IMR-90 (cell line): ENCODE results near the gene TRIM66. TPM values are rescaled to one million over a fixed set of nuclear protein-coding genes. Genes with fewer than 3 reads are reported as not detected.

Experiments
- ATAC-seq: fragments of 200-7000 bp; cut with Tn5 transposase; 2 replicates; pipeline ENCODE4 v1.9.1; 2020; ENCODE audit warnings: low read depth, mild to moderate bottlenecking, moderate library complexity
- BruUV-seq: library from RNA; stranded (reverse); fragments of 400-500 nt; replicated peaks from 2 replicates; lab custom pipeline; 2021; lab: Mats Ljungman, UMichigan
- CTCF ChIA-PET: fragments of 300-600 bp; formaldehyde crosslinking; extraction: SDS; loops from one replicate; lab custom pipeline; 2021; ENCODE audit warnings: antibody characterized with exemption; lab: Yijun Ruan, JAX
- POLR2A ChIA-PET: fragments of 300-600 bp; sonication (Branson Sonifier 250); formaldehyde crosslinking; loops from one replicate; lab custom pipeline; 2022; ENCODE audit warnings: antibody characterized with exemption; ENCODE audit not compliant: unreplicated experiment; lab: Charles Lee
- DNase-seq: peaks from one replicate; pipeline ENCODE4 v3.0.0; 2013
- H2AFZ ChIP-seq: replicated peaks from 2 replicates; pipeline ENCODE3; 2013; ENCODE audit warnings: low read length, mild to moderate bottlenecking; ENCODE audit not compliant: poor library complexity
- H2AK5ac ChIP-seq: 2 replicates; pipeline ENCODE4 v1.6.1; 2013; ENCODE audit warnings: low read depth, low read length, inconsistent platforms
- H2AK9ac ChIP-seq: replicated peaks from 2 replicates; pipeline ENCODE3; 2013; ENCODE audit warnings: mild to moderate bottlenecking, low read depth, low read length, moderate library complexity; ENCODE audit not compliant: poor library complexity
- H2BK120ac ChIP-seq: 2 replicates; pipeline ENCODE4 v1.6.1; 2013; ENCODE audit warnings: low read depth, low read length, inconsistent platforms
- H2BK15ac ChIP-seq: 3 replicates; pipeline ENCODE4 v1.6.1; 2013; ENCODE audit warnings: low read depth, low read length, inconsistent platforms
- H2BK20ac ChIP-seq: 2 replicates; pipeline ENCODE4 v1.6.1; 2013; ENCODE audit warnings: low read depth, mild to moderate bottlenecking, inconsistent platforms, low read length, moderate library complexity
- H2BK5ac ChIP-seq: 2 replicates; pipeline ENCODE4 v1.6.1; 2013; ENCODE audit warnings: mild to moderate bottlenecking, low read depth, low read length, inconsistent platforms; ENCODE audit not compliant: poor library complexity, severe bottlenecking
- H3K14ac ChIP-seq: replicated peaks from 2 replicates; pipeline ENCODE4 v1.6.1; 2013; ENCODE audit warnings: low read depth, low read length, inconsistent platforms
- H3K18ac ChIP-seq: 2 replicates; pipeline ENCODE4 v1.6.1; 2013; ENCODE audit warnings: low read depth, low read length, control low read depth
- H3K23ac ChIP-seq: 2 replicates; pipeline ENCODE4 v1.6.1; 2013; ENCODE audit warnings: low read depth, low read length, inconsistent platforms
- H3K27ac ChIP-seq: 2 replicates; pipeline ENCODE4 v1.5.1; 2013; ENCODE audit warnings: mild to moderate bottlenecking, control low read depth, low read length; ENCODE audit not compliant: insufficient read depth
- H3K27me3 ChIP-seq: 2 replicates; pipeline ENCODE4 v1.6.1; 2013; ENCODE audit warnings: low read length; ENCODE audit not compliant: control insufficient read depth, insufficient read depth
- H3K36me3 ChIP-seq: 2 replicates; pipeline ENCODE4 v1.6.1; 2013; ENCODE audit warnings: low read length, mixed read lengths; ENCODE audit not compliant: control insufficient read depth, insufficient read depth
- H3K4ac ChIP-seq: 2 replicates; pipeline ENCODE4 v1.6.1; 2013; ENCODE audit warnings: low read depth, low read length, inconsistent platforms
- H3K4me1 ChIP-seq: 2 replicates; pipeline ENCODE4 v1.6.1; 2013; ENCODE audit warnings: low read length, mixed read lengths; ENCODE audit not compliant: control insufficient read depth, insufficient read depth
- H3K4me2 ChIP-seq: 2 replicates; pipeline ENCODE4 v1.6.1; 2013; ENCODE audit warnings: low read depth, mild to moderate bottlenecking, control low read depth, low read length, moderate library complexity
- H3K4me3 ChIP-seq: 2 replicates; pipeline ENCODE4 v1.5.1; 2013; ENCODE audit warnings: low read depth, mild to moderate bottlenecking, control low read depth, low read length, moderate library complexity; ENCODE audit not compliant: insufficient read depth
- H3K56ac ChIP-seq: 2 replicates; pipeline ENCODE4 v1.6.1; 2013; ENCODE audit warnings: low read length, inconsistent platforms; ENCODE audit not compliant: insufficient read depth; ENCODE audit errors: extremely low read depth
- H3K79me1 ChIP-seq, 2 experiments: 2 replicates each; pipeline ENCODE4 v1.6.1; 2013; ENCODE audit warnings: low read length in 2 of 2, inconsistent platforms in 1 of 2, low read depth in 1 of 2
- H3K9ac ChIP-seq: 2 replicates; pipeline ENCODE4 v1.6.1; 2013; ENCODE audit warnings: low read depth, low read length, control low read depth
- H3K9me1 ChIP-seq: 2 replicates; pipeline ENCODE4 v1.6.1; 2013; ENCODE audit warnings: low read length, inconsistent platforms; ENCODE audit not compliant: insufficient read depth
- H3K9me3 ChIP-seq: 2 replicates; pipeline ENCODE4 v1.6.1; 2013; ENCODE audit warnings: low read length; ENCODE audit not compliant: control insufficient read depth, insufficient read depth
- H4K20me1 ChIP-seq: 2 replicates; pipeline ENCODE4 v1.6.1; 2013; ENCODE audit warnings: low read length, inconsistent platforms; ENCODE audit not compliant: insufficient read depth
- H4K5ac ChIP-seq: 2 replicates; pipeline ENCODE4 v1.6.1; 2013; ENCODE audit warnings: mild to moderate bottlenecking, low read depth, low read length, control low read depth
- H4K8ac ChIP-seq, 2 experiments: 2 replicates each; pipeline ENCODE4 v1.6.1; 2013; ENCODE audit warnings: low read depth in 2 of 2, low read length in 2 of 2, control low read depth in 1 of 2, inconsistent platforms in 1 of 2
- H4K91ac ChIP-seq: 2 replicates; pipeline ENCODE4 v1.6.1; 2013; ENCODE audit warnings: low read depth, low read length, inconsistent platforms; ENCODE audit not compliant: insufficient read depth
- BHLHE40 ChIP-seq: fragments of 150-350 bp; IDR thresholded peaks from 2 replicates; pipeline ENCODE4 v1.6.1; 2016; ENCODE audit warnings: mild to moderate bottlenecking, low read depth, low read length
- MAFK ChIP-seq: IDR thresholded peaks from 2 replicates; pipeline ENCODE4 v1.6.1; 2012; ENCODE audit warnings: low read depth, low read length, improper control_type of control experiment
- WGBS, 2 experiments: methylation state at CpG; one replicate each; pipeline versions ENCODE4 v1.1.5 to v1.1.7; 2013; ENCODE audit warnings: missing lambda C conversion rate in 2 of 2; ENCODE audit not compliant: insufficient read length in 1 of 2; ENCODE audit errors: extremely low coverage in 2 of 2; 5-methylcytosine and 5-hydroxymethylcytosine counted together
- dilution Hi-C: fragments of 300-500 bp; cut with HindIII; formaldehyde crosslinking; loops from one replicate; pipeline ENCODE4 v1.14.3; 2018; ENCODE audit warnings: low sequenced_read_pairs; ENCODE audit not compliant: unreplicated experiment
- in situ Hi-C: fragments of 300-500 bp; cut with MboI; formaldehyde crosslinking; loops from 3 replicates; pipeline ENCODE4 v1.14.3; 2019; ENCODE audit warnings: low sequenced_read_pairs, inconsistent platforms, mixed read lengths
- intact Hi-C: fragments of 100-400 bp; cut with micrococcal nuclease; formaldehyde crosslinking; loops from 2 replicates; pipeline ENCODE4 v1.10.0; 2022
- polyA plus RNA-seq, 3 experiments: library from polyadenylated mRNA; depleted of rRNA; stranded (reverse); fragments of >200 nt; gene quantifications; 2 replicates each; pipeline ENCODE4 v1.2.3, GENCODE V29; 2012; ENCODE audit warnings: low replicate concordance in 1 of 3
- total RNA-seq: library from RNA; depleted of rRNA; stranded (reverse); fragments of >200 nt; gene quantifications from 2 replicates; pipeline ENCODE4 v1.2.3, GENCODE V29; 2012

TRIM66 gene
- total and polyA plus RNA-seq, 2 of the 4 experiments (the other 2 are of a cell fraction): 4.4 to 5.0 TPM

DNA sequence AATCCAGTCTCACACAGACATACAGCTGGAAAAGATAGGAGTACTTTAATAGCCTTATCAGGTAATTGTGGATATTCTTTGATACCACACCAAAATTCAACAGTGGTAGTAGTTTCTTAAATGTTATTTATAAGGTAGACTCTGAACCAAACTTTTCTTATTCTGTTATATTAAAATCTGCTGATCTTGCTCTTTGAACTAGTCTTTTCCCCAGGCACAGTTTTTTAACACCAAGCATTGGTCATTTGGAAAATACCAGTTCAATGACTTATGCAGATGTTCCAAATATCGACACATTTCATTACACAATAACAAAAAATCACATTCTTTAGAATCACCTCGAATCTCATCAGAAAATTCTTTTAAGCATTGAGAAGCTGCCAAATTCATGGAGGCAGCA is 7.6 kb downstream of the TRIM66 start:
- H2BK15ac ChIP-seq: no peak overlapping the region
- no peak overlapping the region for H3K9ac ChIP-seq
- H3K4ac ChIP-seq: no peak overlapping the region
- TF ChIP-seq BHLHE40 (no peak), MAFK (peak; percentile 83)
- no peak overlapping the region for H2AFZ ChIP-seq
- ATAC-seq (no peak), DNase-seq (no peak)
- no peaks in the 10 kb centered on the region for H3K9me3 ChIP-seq
- POLR2A ChIA-PET: interaction anchor here (1.7 kb wide), 1 partner anchor 7 kb away, joined by 4 read pairs; the partner anchor contains the start of genes RPL27A and TRIM66
- no peak overlapping the region for H2BK20ac ChIP-seq
- H3K14ac ChIP-seq: no peak overlapping the region
- H3K23ac ChIP-seq: no peak overlapping the region
- no peak overlapping the region for H2BK120ac ChIP-seq
- H3K4me3 ChIP-seq: no peak overlapping the region
- dilution Hi-C loops (no loop called here), in situ Hi-C loops (loop anchor here (25.0 kb wide), 1 partner anchor 462 kb away; no protein-coding TSS in a partner anchor), intact Hi-C loops (no loop called here)
- no peaks in the 10 kb centered on the region for H3K27me3 ChIP-seq
- 100% methylated on average over 1 to 2 of the region's 2 CpGs for WGBS, 2 experiments
- peaks cover 11% of the 10 kb centered on the region for H3K4me1 ChIP-seq
- H3K79me1 ChIP-seq: peaks cover 0 to 8% of the 10 kb centered on the region in 2 experiments; a peak in 1 of 4 replicates
- H4K20me1 ChIP-seq: no peaks in the 10 kb centered on the region
- no peak overlapping the region for H3K4me2 ChIP-seq
- no peak overlapping the region for H4K8ac ChIP-seq
- H3K27ac ChIP-seq: no peak overlapping the region
- no peak overlapping the region for H4K5ac ChIP-seq
- peaks cover 7% of the 10 kb centered on the region for H3K36me3 ChIP-seq
- CTCF ChIA-PET: no interaction called here
- BruUV-seq: no TSS peak
- no peak overlapping the region for H3K56ac ChIP-seq
- H2BK5ac ChIP-seq: no peak overlapping the region
- no peak overlapping the region for H2AK9ac ChIP-seq
- H2AK5ac ChIP-seq: no peak overlapping the region
- no peak overlapping the region for H4K91ac ChIP-seq
- H3K18ac ChIP-seq: no peak overlapping the region
- H3K9me1 ChIP-seq: peaks cover 19% of the 10 kb centered on the region
